IMR-90 (cell line): ENCODE data around the gene M6PR. TPM values are rescaled to one million over a fixed set of nuclear protein-coding genes. Genes with fewer than 3 reads are reported as not detected.

Source experiments
- ATAC-seq: fragments of 200-7000 bp; cut with Tn5 transposase; 2 replicates; pipeline ENCODE4 v1.9.1; 2020; ENCODE audit warnings: low read depth, mild to moderate bottlenecking, moderate library complexity
- BruUV-seq: library from RNA; stranded (reverse); fragments of 400-500 nt; replicated peaks from 2 replicates; lab custom pipeline; 2021; lab: Mats Ljungman, UMichigan
- CTCF ChIA-PET: fragments of 300-600 bp; formaldehyde crosslinking; extraction: SDS; loops from one replicate; lab custom pipeline; 2021; ENCODE audit warnings: antibody characterized with exemption; lab: Yijun Ruan, JAX
- POLR2A ChIA-PET: fragments of 300-600 bp; sonication (Branson Sonifier 250); formaldehyde crosslinking; loops from one replicate; lab custom pipeline; 2022; ENCODE audit warnings: antibody characterized with exemption; ENCODE audit not compliant: unreplicated experiment; lab: Charles Lee
- DNase-seq: peaks from one replicate; pipeline ENCODE4 v3.0.0; 2013
- H2AFZ ChIP-seq: replicated peaks from 2 replicates; pipeline ENCODE3; 2013; ENCODE audit warnings: low read length, mild to moderate bottlenecking; ENCODE audit not compliant: poor library complexity
- H2AK5ac ChIP-seq: 2 replicates; pipeline ENCODE4 v1.6.1; 2013; ENCODE audit warnings: low read depth, low read length, inconsistent platforms
- H2AK9ac ChIP-seq: replicated peaks from 2 replicates; pipeline ENCODE3; 2013; ENCODE audit warnings: mild to moderate bottlenecking, low read depth, low read length, moderate library complexity; ENCODE audit not compliant: poor library complexity
- H2BK120ac ChIP-seq: 2 replicates; pipeline ENCODE4 v1.6.1; 2013; ENCODE audit warnings: low read depth, low read length, inconsistent platforms
- H2BK15ac ChIP-seq: 3 replicates; pipeline ENCODE4 v1.6.1; 2013; ENCODE audit warnings: low read depth, low read length, inconsistent platforms
- H2BK20ac ChIP-seq: 2 replicates; pipeline ENCODE4 v1.6.1; 2013; ENCODE audit warnings: low read depth, mild to moderate bottlenecking, inconsistent platforms, low read length, moderate library complexity
- H2BK5ac ChIP-seq: 2 replicates; pipeline ENCODE4 v1.6.1; 2013; ENCODE audit warnings: mild to moderate bottlenecking, low read depth, low read length, inconsistent platforms; ENCODE audit not compliant: poor library complexity, severe bottlenecking
- H3K14ac ChIP-seq: replicated peaks from 2 replicates; pipeline ENCODE4 v1.6.1; 2013; ENCODE audit warnings: low read depth, low read length, inconsistent platforms
- H3K18ac ChIP-seq: 2 replicates; pipeline ENCODE4 v1.6.1; 2013; ENCODE audit warnings: low read depth, low read length, control low read depth
- H3K23ac ChIP-seq: 2 replicates; pipeline ENCODE4 v1.6.1; 2013; ENCODE audit warnings: low read depth, low read length, inconsistent platforms
- H3K27ac ChIP-seq: 2 replicates; pipeline ENCODE4 v1.5.1; 2013; ENCODE audit warnings: mild to moderate bottlenecking, control low read depth, low read length; ENCODE audit not compliant: insufficient read depth
- H3K27me3 ChIP-seq: 2 replicates; pipeline ENCODE4 v1.6.1; 2013; ENCODE audit warnings: low read length; ENCODE audit not compliant: control insufficient read depth, insufficient read depth
- H3K36me3 ChIP-seq: 2 replicates; pipeline ENCODE4 v1.6.1; 2013; ENCODE audit warnings: low read length, mixed read lengths; ENCODE audit not compliant: control insufficient read depth, insufficient read depth
- H3K4ac ChIP-seq: 2 replicates; pipeline ENCODE4 v1.6.1; 2013; ENCODE audit warnings: low read depth, low read length, inconsistent platforms
- H3K4me1 ChIP-seq: 2 replicates; pipeline ENCODE4 v1.6.1; 2013; ENCODE audit warnings: low read length, mixed read lengths; ENCODE audit not compliant: control insufficient read depth, insufficient read depth
- H3K4me2 ChIP-seq: 2 replicates; pipeline ENCODE4 v1.6.1; 2013; ENCODE audit warnings: low read depth, mild to moderate bottlenecking, control low read depth, low read length, moderate library complexity
- H3K4me3 ChIP-seq: 2 replicates; pipeline ENCODE4 v1.5.1; 2013; ENCODE audit warnings: low read depth, mild to moderate bottlenecking, control low read depth, low read length, moderate library complexity; ENCODE audit not compliant: insufficient read depth
- H3K56ac ChIP-seq: 2 replicates; pipeline ENCODE4 v1.6.1; 2013; ENCODE audit warnings: low read length, inconsistent platforms; ENCODE audit not compliant: insufficient read depth; ENCODE audit errors: extremely low read depth
- H3K79me1 ChIP-seq, 2 experiments: 2 replicates each; pipeline ENCODE4 v1.6.1; 2013; ENCODE audit warnings: low read length in 2 of 2, inconsistent platforms in 1 of 2, low read depth in 1 of 2
- H3K9ac ChIP-seq: 2 replicates; pipeline ENCODE4 v1.6.1; 2013; ENCODE audit warnings: low read depth, low read length, control low read depth
- H3K9me1 ChIP-seq: 2 replicates; pipeline ENCODE4 v1.6.1; 2013; ENCODE audit warnings: low read length, inconsistent platforms; ENCODE audit not compliant: insufficient read depth
- H3K9me3 ChIP-seq: 2 replicates; pipeline ENCODE4 v1.6.1; 2013; ENCODE audit warnings: low read length; ENCODE audit not compliant: control insufficient read depth, insufficient read depth
- H4K20me1 ChIP-seq: 2 replicates; pipeline ENCODE4 v1.6.1; 2013; ENCODE audit warnings: low read length, inconsistent platforms; ENCODE audit not compliant: insufficient read depth
- H4K5ac ChIP-seq: 2 replicates; pipeline ENCODE4 v1.6.1; 2013; ENCODE audit warnings: mild to moderate bottlenecking, low read depth, low read length, control low read depth
- H4K8ac ChIP-seq, 2 experiments: 2 replicates each; pipeline ENCODE4 v1.6.1; 2013; ENCODE audit warnings: low read depth in 2 of 2, low read length in 2 of 2, control low read depth in 1 of 2, inconsistent platforms in 1 of 2
- H4K91ac ChIP-seq: 2 replicates; pipeline ENCODE4 v1.6.1; 2013; ENCODE audit warnings: low read depth, low read length, inconsistent platforms; ENCODE audit not compliant: insufficient read depth
- BHLHE40 ChIP-seq: fragments of 150-350 bp; IDR thresholded peaks from 2 replicates; pipeline ENCODE4 v1.6.1; 2016; ENCODE audit warnings: mild to moderate bottlenecking, low read depth, low read length
- CEBPB ChIP-seq: IDR thresholded peaks from 2 replicates; pipeline ENCODE4 v1.6.1; 2012; ENCODE audit warnings: low read depth, low read length, improper control_type of control experiment
- CHD1 ChIP-seq: IDR thresholded peaks from 2 replicates; pipeline ENCODE4 v1.6.1; 2012; ENCODE audit warnings: low read depth, low read length, improper control_type of control experiment
- CTCF ChIP-seq: conservative IDR thresholded peaks from 2 replicates; pipeline ENCODE4 v1.5.1; 2012; ENCODE audit warnings: mild to moderate bottlenecking, low read depth, low read length, improper control_type of control experiment
- FOS ChIP-seq: fragments of 150-350 bp; IDR thresholded peaks from 2 replicates; pipeline ENCODE4 v1.6.1; 2016; ENCODE audit warnings: low read depth, low read length
- MAFK ChIP-seq: IDR thresholded peaks from 2 replicates; pipeline ENCODE4 v1.6.1; 2012; ENCODE audit warnings: low read depth, low read length, improper control_type of control experiment
- MXI1 ChIP-seq: IDR thresholded peaks from 2 replicates; pipeline ENCODE4 v1.6.1; 2012; ENCODE audit warnings: low read depth, mild to moderate bottlenecking, low read length, moderate library complexity, borderline replicate concordance
- NFE2L2 ChIP-seq: fragments of 150-350 bp; IDR thresholded peaks from 2 replicates; pipeline ENCODE4 v1.6.1; 2016; ENCODE audit warnings: low read depth, mild to moderate bottlenecking, low read length
- POLR2A ChIP-seq: IDR thresholded peaks from 2 replicates; pipeline ENCODE4 v1.6.1; 2012; ENCODE audit warnings: mild to moderate bottlenecking, low read depth, low read length
- RAD21 ChIP-seq: IDR thresholded peaks from 2 replicates; pipeline ENCODE4 v1.6.1; 2012; ENCODE audit warnings: low read length, improper control_type of control experiment
- RCOR1 ChIP-seq: IDR thresholded peaks from 2 replicates; pipeline ENCODE4 v1.6.1; 2012; ENCODE audit warnings: mild to moderate bottlenecking, low read length, improper control_type of control experiment; ENCODE audit not compliant: insufficient replicate concordance
- SMC3 ChIP-seq: fragments of 150-350 bp; IDR thresholded peaks from 2 replicates; pipeline ENCODE4 v1.6.1; 2016; ENCODE audit warnings: low read depth, mild to moderate bottlenecking, antibody characterized with exemption, low read length, moderate library complexity
- USF2 ChIP-seq: fragments of 150-350 bp; IDR thresholded peaks from 2 replicates; pipeline ENCODE4 v1.6.1; 2017; ENCODE audit warnings: mild to moderate bottlenecking, antibody characterized with exemption, low read length, low read depth
- WGBS, 2 experiments: methylation state at CpG; one replicate each; pipeline versions ENCODE4 v1.1.5 to v1.1.7; 2013; ENCODE audit warnings: missing lambda C conversion rate in 2 of 2; ENCODE audit not compliant: insufficient read length in 1 of 2; ENCODE audit errors: extremely low coverage in 2 of 2; 5-methylcytosine and 5-hydroxymethylcytosine counted together
- dilution Hi-C: fragments of 300-500 bp; cut with HindIII; formaldehyde crosslinking; loops from one replicate; pipeline ENCODE4 v1.14.3; 2018; ENCODE audit warnings: low sequenced_read_pairs; ENCODE audit not compliant: unreplicated experiment
- in situ Hi-C: fragments of 300-500 bp; cut with MboI; formaldehyde crosslinking; loops from 3 replicates; pipeline ENCODE4 v1.14.3; 2019; ENCODE audit warnings: low sequenced_read_pairs, inconsistent platforms, mixed read lengths
- intact Hi-C: fragments of 100-400 bp; cut with micrococcal nuclease; formaldehyde crosslinking; loops from 2 replicates; pipeline ENCODE4 v1.10.0; 2022
- polyA plus RNA-seq, 3 experiments: library from polyadenylated mRNA; depleted of rRNA; stranded (reverse); fragments of >200 nt; gene quantifications; 2 replicates each; pipeline ENCODE4 v1.2.3, GENCODE V29; 2012; ENCODE audit warnings: low replicate concordance in 1 of 3
- total RNA-seq: library from RNA; depleted of rRNA; stranded (reverse); fragments of >200 nt; gene quantifications from 2 replicates; pipeline ENCODE4 v1.2.3, GENCODE V29; 2012
- TF ChIP-seq, protein P1 (sequence below): fragments of 150-350 bp; IDR thresholded peaks from 2 replicates; pipeline ENCODE4 v1.6.1; 2016; ENCODE audit warnings: low read depth, mild to moderate bottlenecking, low read length, moderate library complexity, borderline replicate concordance

Gene M6PR
- total and polyA plus RNA-seq, 2 of the 4 experiments (the other 2 are of a cell fraction) = 86.6 to 140 TPM

GRCh38 chr12:8948701-8949341, 624 bp downstream of the M6PR start:
- H3K27me3 ChIP-seq = no peaks in the 10 kb centered on the region
- H2BK20ac ChIP-seq = no peak overlapping the region
- H4K5ac ChIP-seq = 0 out of 2 replicates have a peak overlapping the region, but pooled peaks have one; percentile 21
- no peak overlapping the region for H3K18ac ChIP-seq
- H3K79me1 ChIP-seq = peaks cover 9 to 37% of the 10 kb centered on the region in 2 experiments; a peak in 3 of 4 replicates
- intact Hi-C loops (loop anchor here (1.0 to 2.0 kb wide), 2 partner anchors 34 to 90 kb away; partner anchors contain the start of gene PHC1), dilution Hi-C loops (no loop called here), in situ Hi-C loops (no loop called here)
- WGBS, 2 experiments = 0% methylated on average over 1 of the region's 15 CpGs; no CpG with 5 or more reads in 1 of the 2 experiments
- BruUV-seq = no TSS peak
- H3K9me3 ChIP-seq = no peaks in the 10 kb centered on the region
- POLR2A ChIA-PET = interaction anchor here (0.8 kb wide), 1 partner anchor 54 kb away, joined by 3 read pairs; no protein-coding TSS in a partner anchor
- peaks cover 18% of the 10 kb centered on the region; the same call in 1 of the 2 replicates for H4K20me1 ChIP-seq
- no peak overlapping the region for H2BK120ac ChIP-seq
- CTCF ChIA-PET = interaction anchor here (0.7 to 1.5 kb wide), 5 partner anchors 10 to 340 kb away, joined by 3 to 8 read pairs (median 3); no protein-coding TSS in a partner anchor
- H3K4me2 ChIP-seq = peak overlapping the region; percentile 83
- peak overlapping the region; percentile 98 for H2AFZ ChIP-seq
- peak; percentile 40 for DNase-seq
- H3K36me3 ChIP-seq = peaks cover 4% of the 10 kb centered on the region
- no peak overlapping the region; the same call in 2 of the 3 replicates for H2BK15ac ChIP-seq
- H4K8ac ChIP-seq = peak overlapping the region; percentile 69 to 85
- peak overlapping the region; percentile 93 for H2AK9ac ChIP-seq
- H2BK5ac ChIP-seq = peak overlapping the region; percentile 55
- ATAC-seq = 0 out of 2 replicates have a peak, but pooled peaks have one; percentile 1
- H3K4ac ChIP-seq = peak overlapping the region; percentile 88
- H2AK5ac ChIP-seq = 0 out of 2 replicates have a peak overlapping the region, but pooled peaks have one; percentile 30
- peak overlapping the region; percentile 62 for H3K56ac ChIP-seq
- TF ChIP-seq POLR2A (no peak), RCOR1 (no peak), MAFK (no peak), RAD21 (no peak), BHLHE40 (no peak), USF2 (no peak), CEBPB (no peak), SMC3 (no peak), CTCF (no peak), MXI1 (no peak), NFE2L2 (no peak), FOS (no peak), CHD1 (no peak)
- TF ChIP-seq, protein P1, sequence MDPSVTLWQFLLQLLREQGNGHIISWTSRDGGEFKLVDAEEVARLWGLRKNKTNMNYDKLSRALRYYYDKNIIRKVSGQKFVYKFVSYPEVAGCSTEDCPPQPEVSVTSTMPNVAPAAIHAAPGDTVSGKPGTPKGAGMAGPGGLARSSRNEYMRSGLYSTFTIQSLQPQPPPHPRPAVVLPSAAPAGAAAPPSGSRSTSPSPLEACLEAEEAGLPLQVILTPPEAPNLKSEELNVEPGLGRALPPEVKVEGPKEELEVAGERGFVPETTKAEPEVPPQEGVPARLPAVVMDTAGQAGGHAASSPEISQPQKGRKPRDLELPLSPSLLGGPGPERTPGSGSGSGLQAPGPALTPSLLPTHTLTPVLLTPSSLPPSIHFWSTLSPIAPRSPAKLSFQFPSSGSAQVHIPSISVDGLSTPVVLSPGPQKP = no peak
- no peaks in the 10 kb centered on the region; the same call in 1 of the 2 replicates for H3K9me1 ChIP-seq
- H3K4me1 ChIP-seq = no peaks in the 10 kb centered on the region
- peak overlapping the region; percentile 77 for H3K23ac ChIP-seq
- H3K9ac ChIP-seq = peak overlapping the region; percentile 76
- H4K91ac ChIP-seq = peak overlapping the region; percentile 66; the same call in 1 of the 2 replicates
- H3K27ac ChIP-seq = peak overlapping the region; percentile 70
- H3K14ac ChIP-seq = peak overlapping the region; percentile 80
- H3K4me3 ChIP-seq = peak overlapping the region; percentile 64
